ENCODE results near the gene RNF4. TPM values are rescaled to one million over a fixed set of nuclear protein-coding genes. Genes with fewer than 3 reads are reported as not detected.
A peak's percentile ranks its signal among the peaks of the same experiment; 100 is the strongest.

Gene RNF4
- total and polyA plus RNA-seq, 10 donors, result 22.0 to 82.5 (median 63.1) TPM

GRCh38 chr4:2451821-2452785 is 16.8 kb upstream of the RNF4 start:
- no peak for TF ChIP-seq POLR2A (IDR thresholded peaks at IDR 0.05)
- TF ChIP-seq POLR2AphosphoS5 (IDR thresholded peaks at IDR 0.05), result no peak
- no peak for TF ChIP-seq CTCF (IDR thresholded peaks at IDR 0.05 in 8 of 11, conservative IDR thresholded peaks at IDR 0.05 in 3 of 11)
- no peak for DNase-seq
- Histone ChIP-seq H3K4me1 (no peaks in the 10 kb centered on the region), H3K27ac (no peak overlapping the region), H3K9me3 (no peaks in the 10 kb centered on the region), H3K27me3 (replicated peaks in 1 of 7) (no peaks in the 10 kb centered on the region), H3K36me3 (no peaks in the 10 kb centered on the region), H3K4me3 (no peak overlapping the region)
- intact Hi-C loops (cut with DNase I; ENCODE audit: low total_unique reads), result no loop called here
- 81 to 90% (median 85%) methylated on average over 21 to 25 of the region's 25 CpGs for WGBS, 5 donors

GRCh38 chr4:2457481-2458295 is 11.2 kb upstream of the RNF4 start:
- Histone ChIP-seq H3K36me3 (no peaks in the 10 kb centered on the region), H3K4me1 (peaks cover 4 to 12% (median 10%) of the 10 kb centered on the region in 6 donors), H3K4me3 (no peak overlapping the region), H3K27me3 (replicated peaks in 1 of 7) (peaks cover 0 to 27% (median 0%) of the 10 kb centered on the region in 7 donors), H3K27ac (no peak overlapping the region), H3K9me3 (no peaks in the 10 kb centered on the region)
- 83 to 90% (median 88%) methylated on average over 23 to 24 of the region's 24 CpGs for WGBS, 5 donors
- TF ChIP-seq POLR2A (IDR thresholded peaks at IDR 0.05) (no peak), POLR2AphosphoS5 (IDR thresholded peaks at IDR 0.05) (no peak), CTCF (IDR thresholded peaks at IDR 0.05 in 8 of 11, conservative IDR thresholded peaks at IDR 0.05 in 3 of 11) (no peak)
- intact Hi-C loops (cut with DNase I; ENCODE audit: low total_unique reads), result no loop called here
- DNase-seq, result peak; percentile 42

- peaks cover 4 to 21% (median 18%) of the 10 kb centered on the region in 6 donors for H3K4me1 ChIP-seq
- H3K36me3 ChIP-seq, result no peaks in the 10 kb centered on the region
- TF ChIP-seq CTCF (IDR thresholded peaks at IDR 0.05 in 8 of 11, conservative IDR thresholded peaks at IDR 0.05 in 3 of 11) (no peak), POLR2A (IDR thresholded peaks at IDR 0.05) (no peak), POLR2AphosphoS5 (IDR thresholded peaks at IDR 0.05) (no peak)
- H3K9me3 ChIP-seq, result no peaks in the 10 kb centered on the region
- no peak overlapping the region for H3K4me3 ChIP-seq
- H3K27ac ChIP-seq, result no peak overlapping the region
- DNase-seq, result peak; percentile 69
- H3K27me3 ChIP-seq (replicated peaks in 1 of 7), result peaks cover 0 to 36% (median 0%) of the 10 kb centered on the region in 7 donors
- intact Hi-C loops (cut with DNase I; ENCODE audit: low total_unique reads), result no loop called here
- WGBS, 5 donors, result 82 to 93% (median 87%) methylated on average over 22 to 38 of the region's 38 CpGs
Measured at GRCh38 chr4:2458546-2459491, 10.1 kb upstream of the RNF4 start.

Measured in spleen (tissue), 11 donors.